Measurements from ENCODE around the gene CDS2.
"Not testable (repeated sequence)": the region's sequence is repeated elsewhere in the genome, so short reads cannot be mapped to it uniquely, and the experiment has no call there.

The CDS2 gene

DNA sequence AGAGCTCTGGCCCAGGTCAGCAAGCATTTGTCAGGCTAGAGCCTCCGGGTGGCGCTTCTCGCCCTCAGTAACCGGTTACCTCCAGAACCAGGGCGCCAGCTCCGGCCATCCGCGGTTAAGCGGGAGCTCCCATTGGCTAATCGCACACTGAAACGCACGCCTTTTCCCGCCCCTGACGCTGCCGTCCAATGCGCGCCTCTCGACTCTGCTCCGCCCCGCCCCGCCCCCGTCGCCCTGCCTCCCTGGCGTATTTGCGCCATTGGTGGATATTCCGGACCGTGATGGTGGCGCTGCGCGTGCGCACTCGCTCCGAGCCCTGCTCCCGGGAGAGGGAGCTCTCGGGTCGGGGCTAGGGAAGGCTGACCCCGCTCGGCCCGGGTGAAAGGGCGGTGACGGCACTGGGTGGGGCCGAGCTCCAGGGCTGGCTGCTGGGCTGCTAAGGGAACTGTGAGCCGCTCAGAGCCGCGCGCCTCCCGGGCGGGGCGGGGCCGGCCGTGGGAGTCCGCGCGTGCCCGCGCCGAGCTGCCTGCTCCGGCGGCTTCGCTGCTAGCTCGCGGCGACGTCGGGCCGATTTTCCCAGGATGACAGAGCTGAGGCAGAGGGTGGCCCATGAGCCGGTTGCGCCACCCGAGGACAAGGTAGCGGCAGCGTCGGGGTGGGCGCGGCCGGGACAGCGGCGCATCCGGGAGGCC, at the start of gene CDS2:
CDS2 (plus strand) TSS at position 497 of the 692 bp plus-strand sequence; CDS start at position 582, 85 bp downstream.
- Mint-ChIP-seq H3K27me3 (no peaks in the 10 kb centered on the region), H3K4me1 (ENCODE audit: low read depth) (peaks cover 47% of the 10 kb centered on the region), H3K9me3 (no peaks in the 10 kb centered on the region), H3K36me3 (ENCODE audit: low read depth) (peaks cover 37% of the 10 kb centered on the region), H3K4me3 (peak within 1 kb of the TSS; percentile 97), H3K27ac (peak within 1 kb of the TSS; percentile 96)
- intact Hi-C loops (cut with micrococcal nuclease), result loop anchor here (1.0 to 5.0 kb wide), 2 partner anchors 46 to 66 kb away; no protein-coding TSS in a partner anchor

DNA sequence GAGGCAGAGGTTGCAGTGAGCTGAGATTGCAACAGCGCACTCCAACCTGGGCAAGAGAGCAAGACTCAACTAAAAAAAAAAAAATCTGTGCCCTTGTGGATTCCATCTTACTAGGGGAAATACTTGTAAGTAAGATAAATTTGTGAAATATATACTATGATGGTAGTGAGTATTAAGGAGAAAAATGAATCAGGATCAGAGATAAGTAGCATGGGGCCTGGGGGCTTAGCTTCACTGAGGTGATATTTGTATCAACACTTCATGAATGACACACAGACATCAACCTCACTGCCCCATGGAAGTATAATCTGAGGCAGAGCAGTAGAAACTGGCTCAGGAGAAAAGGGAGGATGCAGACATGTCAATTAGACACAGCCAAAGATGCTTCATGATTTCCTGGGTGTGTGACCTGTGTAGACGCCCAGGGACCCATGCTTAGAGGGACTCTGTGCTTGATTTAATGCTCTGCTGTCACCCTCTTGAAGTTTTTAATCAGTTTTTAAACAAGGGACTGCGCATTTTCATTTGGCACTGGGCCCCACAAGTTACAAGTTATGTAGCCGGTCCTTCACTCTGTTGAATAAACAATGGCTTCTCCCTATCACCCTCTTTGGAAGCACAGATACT, 48.9 kb upstream of the CDS2 start:
- peak overlapping the region; percentile 42 for H3K4me3 Mint-ChIP-seq
- H3K9me3 Mint-ChIP-seq, result no peaks in the 10 kb centered on the region
- no peaks in the 10 kb centered on the region for H3K27me3 Mint-ChIP-seq
- H3K4me1 Mint-ChIP-seq (ENCODE audit: low read depth), result peaks cover 68% of the 10 kb centered on the region
- peak overlapping the region; percentile 94 for H3K27ac Mint-ChIP-seq
- intact Hi-C loops (cut with micrococcal nuclease), result no loop called here
- no peaks in the 10 kb centered on the region for H3K36me3 Mint-ChIP-seq (ENCODE audit: low read depth)

DNA sequence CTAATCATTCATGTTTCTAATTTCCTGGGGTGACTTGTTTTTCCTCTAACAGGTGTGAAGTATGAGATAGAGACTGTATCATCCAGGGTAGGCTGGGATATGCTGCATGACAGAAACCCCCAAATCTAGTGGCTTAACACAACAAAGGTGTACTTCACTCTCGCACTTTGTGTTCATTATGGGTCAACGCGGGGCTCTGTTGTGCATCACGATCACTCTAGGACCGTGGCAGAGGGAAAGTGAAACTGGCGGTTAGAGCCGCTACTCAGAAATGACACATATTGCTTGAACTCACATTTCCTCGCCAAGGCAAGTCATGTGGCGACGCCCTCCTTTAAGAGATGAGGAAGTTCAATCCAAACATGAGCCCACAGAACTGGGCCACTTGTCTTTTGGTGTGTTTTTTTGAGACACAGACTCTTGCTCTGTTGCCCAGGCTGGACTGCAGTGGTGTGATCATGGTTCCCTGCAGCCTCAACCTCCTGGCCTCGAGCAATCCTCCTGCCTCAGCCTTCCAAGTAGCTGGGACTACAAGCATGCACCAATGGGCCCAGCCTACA, 48.3 kb upstream of the CDS2 start:
- H3K4me3 Mint-ChIP-seq, result peak overlapping the region; percentile 42
- no peaks in the 10 kb centered on the region for H3K27me3 Mint-ChIP-seq
- H3K4me1 Mint-ChIP-seq (ENCODE audit: low read depth), result peaks cover 63% of the 10 kb centered on the region
- intact Hi-C loops (cut with micrococcal nuclease), result no loop called here
- peak overlapping the region; percentile 94 for H3K27ac Mint-ChIP-seq
- H3K9me3 Mint-ChIP-seq, result no peaks in the 10 kb centered on the region
- H3K36me3 Mint-ChIP-seq (ENCODE audit: low read depth), result no peaks in the 10 kb centered on the region

DNA sequence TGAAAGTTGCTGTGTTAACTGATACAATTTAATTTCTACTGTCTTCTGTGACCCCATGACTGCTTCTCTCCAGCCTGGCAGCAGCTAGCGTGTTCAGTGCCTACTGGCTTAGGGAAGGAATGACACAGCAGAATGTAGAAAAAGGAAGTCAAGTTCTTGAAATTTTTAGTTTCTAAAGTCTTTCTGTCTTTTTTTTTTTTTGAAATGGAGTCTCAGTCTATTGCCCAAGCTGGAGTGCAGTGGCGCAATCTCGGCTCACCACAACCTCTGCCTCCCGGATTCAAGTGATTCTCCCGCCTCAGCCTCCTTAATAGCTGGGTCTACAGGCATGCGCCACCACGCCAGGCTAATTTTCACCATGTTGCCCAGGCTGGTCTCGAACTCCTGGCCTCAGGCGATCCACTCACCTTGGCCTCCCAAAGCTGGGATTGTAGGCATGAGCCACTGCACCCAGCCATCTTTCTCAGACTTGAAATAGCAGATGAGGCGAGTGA, 46.4 kb upstream of the CDS2 start:
- H3K4me1 Mint-ChIP-seq (ENCODE audit: low read depth), result peaks cover 66% of the 10 kb centered on the region
- H3K9me3 Mint-ChIP-seq, result no peaks in the 10 kb centered on the region
- H3K4me3 Mint-ChIP-seq, result peak overlapping the region; percentile 44
- H3K36me3 Mint-ChIP-seq (ENCODE audit: low read depth), result no peaks in the 10 kb centered on the region
- intact Hi-C loops (cut with micrococcal nuclease), result loop anchor here (5.0 to 10.0 kb wide), 2 partner anchors 33 to 266 kb away; no protein-coding TSS in a partner anchor
- peak overlapping the region; percentile 94 for H3K27ac Mint-ChIP-seq
- no peaks in the 10 kb centered on the region for H3K27me3 Mint-ChIP-seq

DNA sequence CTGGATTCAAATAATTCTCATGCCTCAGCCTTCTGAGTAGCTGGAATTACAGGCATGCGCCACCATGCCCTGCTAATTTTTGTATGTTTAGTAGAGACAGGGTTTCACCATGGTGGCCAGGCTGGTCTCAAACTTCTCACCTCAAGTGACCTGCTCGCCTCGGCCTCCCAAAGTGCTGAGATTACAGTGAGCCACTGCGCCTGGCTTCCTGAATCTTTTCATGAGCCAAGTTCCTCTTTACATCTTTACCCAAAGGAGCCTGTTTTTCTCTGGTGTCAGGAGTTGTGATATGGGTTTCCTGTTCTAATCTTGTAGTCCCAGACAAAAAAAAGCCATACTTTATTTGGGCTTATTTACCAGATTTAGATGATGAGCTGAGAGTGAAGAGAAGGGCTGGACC, 41.4 kb upstream of the CDS2 start:
- H3K27ac Mint-ChIP-seq, result peak overlapping the region; percentile 98
- no peaks in the 10 kb centered on the region for H3K36me3 Mint-ChIP-seq (ENCODE audit: low read depth)
- peaks cover 65% of the 10 kb centered on the region for H3K4me1 Mint-ChIP-seq (ENCODE audit: low read depth)
- H3K9me3 Mint-ChIP-seq, result no peaks in the 10 kb centered on the region
- H3K4me3 Mint-ChIP-seq, result no peak overlapping the region
- no peaks in the 10 kb centered on the region for H3K27me3 Mint-ChIP-seq
- intact Hi-C loops (cut with micrococcal nuclease), result loop anchor here (10.0 kb wide), 1 partner anchor 271 kb away; no protein-coding TSS in a partner anchor

DNA sequence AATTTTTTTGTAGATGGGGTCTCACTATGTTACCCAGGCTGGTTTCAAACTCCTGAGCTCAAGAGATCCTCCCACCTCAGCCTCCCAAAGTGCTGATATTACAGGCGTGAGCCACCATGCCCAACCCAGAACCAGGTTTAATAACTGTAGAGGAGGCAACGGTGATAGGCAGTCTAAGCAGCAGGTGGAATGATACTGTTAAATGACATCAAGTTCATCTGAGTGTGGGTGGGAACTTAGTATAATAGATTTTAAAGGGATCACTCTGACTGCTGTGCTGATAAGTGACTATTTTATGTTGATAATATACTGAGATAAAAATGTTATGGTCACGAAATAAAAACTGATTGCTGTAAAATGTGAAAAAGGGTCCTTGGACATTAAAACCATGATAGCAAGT, 38.1 kb upstream of the CDS2 start:
- Mint-ChIP-seq H3K27me3 (no peaks in the 10 kb centered on the region), H3K27ac (peak overlapping the region; percentile 96), H3K36me3 (ENCODE audit: low read depth) (peaks cover 7% of the 10 kb centered on the region), H3K4me1 (ENCODE audit: low read depth) (peaks cover 63% of the 10 kb centered on the region), H3K9me3 (no peaks in the 10 kb centered on the region), H3K4me3 (no peak overlapping the region)
- intact Hi-C loops (cut with micrococcal nuclease), result loop anchor here (10.0 kb wide), 1 partner anchor 274 kb away; no protein-coding TSS in a partner anchor

DNA sequence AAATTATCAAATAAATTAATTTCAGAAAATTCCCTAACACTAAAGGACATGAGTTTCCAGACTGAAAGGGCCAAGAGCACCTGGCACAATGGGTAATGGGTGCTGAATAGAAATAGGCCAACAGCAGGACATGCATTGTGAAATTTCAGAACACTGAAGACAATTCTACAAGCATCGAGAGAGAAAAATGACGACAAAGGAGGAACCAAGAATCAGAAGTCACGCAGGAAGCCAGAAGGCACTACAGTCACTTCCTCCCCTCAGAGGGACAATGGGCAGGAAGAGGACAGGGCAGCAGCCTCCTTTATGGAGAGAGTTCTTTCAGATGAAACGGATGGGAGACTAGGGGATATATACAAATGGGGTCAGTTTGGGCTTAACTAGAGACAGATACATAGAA, 36.6 kb upstream of the CDS2 start:
- Mint-ChIP-seq H3K27ac (peak overlapping the region; percentile 96), H3K4me1 (ENCODE audit: low read depth) (peaks cover 58% of the 10 kb centered on the region), H3K4me3 (no peak overlapping the region), H3K36me3 (ENCODE audit: low read depth) (peaks cover 8% of the 10 kb centered on the region), H3K27me3 (no peaks in the 10 kb centered on the region), H3K9me3 (no peaks in the 10 kb centered on the region)
- intact Hi-C loops (cut with micrococcal nuclease), result loop anchor here (5.0 kb wide), 2 partner anchors 33 to 118 kb away; no protein-coding TSS in a partner anchor

DNA sequence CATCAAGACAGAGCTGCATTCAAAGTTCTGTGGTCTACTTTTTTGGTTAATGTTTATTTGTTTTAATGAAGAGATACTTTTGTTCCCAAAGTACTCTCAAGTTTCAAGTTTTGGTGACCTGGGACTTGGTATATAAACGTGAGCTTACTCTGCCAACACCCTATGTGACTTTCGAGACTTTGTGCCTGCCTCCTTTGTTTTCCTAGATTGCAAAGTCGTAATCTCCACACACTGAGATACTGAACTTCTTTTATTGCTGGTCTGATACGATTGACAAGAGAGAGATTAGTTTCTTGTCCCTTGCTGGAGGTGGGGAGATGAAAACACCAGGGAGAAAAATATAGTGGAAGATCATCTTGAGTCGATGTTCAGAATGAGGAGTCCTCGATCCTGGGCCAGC, 34.9 kb upstream of the CDS2 start:
- intact Hi-C loops (cut with micrococcal nuclease), result loop anchor here (5.0 kb wide), 2 partner anchors 35 to 120 kb away; no protein-coding TSS in a partner anchor
- H3K27me3 Mint-ChIP-seq, result no peaks in the 10 kb centered on the region
- H3K27ac Mint-ChIP-seq, result peak overlapping the region; percentile 15
- no peak overlapping the region for H3K4me3 Mint-ChIP-seq
- peaks cover 59% of the 10 kb centered on the region for H3K4me1 Mint-ChIP-seq (ENCODE audit: low read depth)
- no peaks in the 10 kb centered on the region for H3K9me3 Mint-ChIP-seq
- H3K36me3 Mint-ChIP-seq (ENCODE audit: low read depth), result peaks cover 25% of the 10 kb centered on the region

DNA sequence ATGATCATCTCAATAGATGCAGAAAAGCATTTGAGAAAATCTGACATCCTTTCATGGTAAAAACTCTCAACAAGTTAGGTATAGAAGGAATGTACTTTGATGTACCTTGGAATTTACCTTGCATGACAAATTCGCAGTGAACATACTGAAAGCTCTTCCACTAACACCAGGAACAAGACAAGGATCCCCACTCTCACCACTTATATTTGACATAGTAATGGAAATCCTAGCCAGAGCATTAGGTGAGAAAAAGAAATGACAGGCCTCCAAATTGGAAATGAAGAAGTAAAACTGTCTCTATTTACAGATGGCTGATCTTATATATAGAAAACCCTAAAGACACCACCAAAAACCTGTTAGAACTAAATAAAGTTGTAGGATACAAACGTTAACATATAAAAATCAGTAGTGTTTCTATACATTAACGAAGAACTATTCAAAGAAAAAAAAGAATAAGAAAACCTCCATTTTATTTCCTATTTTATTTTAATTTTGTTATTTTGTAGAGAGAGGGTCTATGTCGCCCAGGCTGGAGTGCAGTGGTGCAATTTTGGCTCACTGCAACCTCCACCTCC, 34.0 kb upstream of the CDS2 start:
- Mint-ChIP-seq H3K36me3 (ENCODE audit: low read depth) (peaks cover 35% of the 10 kb centered on the region), H3K27me3 (no peaks in the 10 kb centered on the region), H3K4me1 (ENCODE audit: low read depth) (peaks cover 52% of the 10 kb centered on the region)

DNA sequence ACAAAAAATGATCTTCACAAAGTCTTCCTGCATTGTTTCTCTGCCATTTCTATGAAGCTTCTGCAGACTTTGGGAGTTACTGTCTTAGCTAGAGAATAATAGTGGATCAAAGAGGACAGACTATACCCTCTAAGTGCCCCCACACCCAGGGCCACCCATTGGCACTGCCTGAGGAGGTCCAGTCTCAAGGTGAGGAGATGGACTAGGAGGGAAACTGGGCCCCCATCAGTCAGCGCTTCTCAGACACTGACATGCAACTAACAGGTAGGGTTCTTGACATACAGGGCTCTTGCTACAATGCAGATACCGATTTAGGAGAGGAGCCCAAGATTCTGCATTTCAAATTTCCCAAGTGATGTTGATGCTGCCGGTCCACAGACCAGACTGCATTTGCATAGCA, 31.4 kb upstream of the CDS2 start:
- H3K27me3 Mint-ChIP-seq, result no peaks in the 10 kb centered on the region
- intact Hi-C loops (cut with micrococcal nuclease), result no loop called here
- H3K27ac Mint-ChIP-seq, result peak overlapping the region; percentile 4
- peaks cover 40% of the 10 kb centered on the region for H3K4me1 Mint-ChIP-seq (ENCODE audit: low read depth)
- no peak overlapping the region for H3K4me3 Mint-ChIP-seq
- H3K36me3 Mint-ChIP-seq (ENCODE audit: low read depth), result peaks cover 58% of the 10 kb centered on the region
- no peaks in the 10 kb centered on the region for H3K9me3 Mint-ChIP-seq

More for the DNA sequence above, 34.0 kb upstream of the CDS2 start:
- peak overlapping the region; percentile 15 for H3K27ac Mint-ChIP-seq
- intact Hi-C loops (cut with micrococcal nuclease), result loop anchor here (5.0 kb wide), 2 partner anchors 36 to 121 kb away; no protein-coding TSS in a partner anchor
- no peaks in the 10 kb centered on the region for H3K9me3 Mint-ChIP-seq
- no peak overlapping the region for H3K4me3 Mint-ChIP-seq

DNA sequence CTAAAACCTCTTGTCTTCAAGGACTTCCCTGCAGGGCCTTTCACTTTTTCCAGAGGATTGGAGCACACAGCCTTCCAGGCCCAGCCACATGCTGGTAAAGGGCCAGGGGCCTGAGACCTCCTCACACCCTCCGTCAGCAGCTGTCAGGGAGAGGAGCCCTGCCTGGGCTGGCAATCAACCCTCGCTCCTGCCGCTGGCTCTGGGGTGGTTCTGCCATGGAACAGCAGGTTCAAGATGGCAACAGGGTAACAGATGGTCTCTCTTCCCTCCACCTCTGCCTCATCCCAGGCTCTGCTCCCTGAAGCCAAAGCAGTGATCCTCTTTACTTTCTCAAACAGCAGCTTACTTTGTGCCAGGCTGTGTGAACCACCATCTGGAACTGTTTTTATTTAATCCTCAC, 30.9 kb upstream of the CDS2 start:
- H3K9me3 Mint-ChIP-seq, result no peaks in the 10 kb centered on the region
- intact Hi-C loops (cut with micrococcal nuclease), result no loop called here
- peaks cover 35% of the 10 kb centered on the region for H3K4me1 Mint-ChIP-seq (ENCODE audit: low read depth)
- no peak overlapping the region for H3K4me3 Mint-ChIP-seq
- no peaks in the 10 kb centered on the region for H3K27me3 Mint-ChIP-seq
- peaks cover 62% of the 10 kb centered on the region for H3K36me3 Mint-ChIP-seq (ENCODE audit: low read depth)
- peak overlapping the region; percentile 65 for H3K27ac Mint-ChIP-seq

DNA sequence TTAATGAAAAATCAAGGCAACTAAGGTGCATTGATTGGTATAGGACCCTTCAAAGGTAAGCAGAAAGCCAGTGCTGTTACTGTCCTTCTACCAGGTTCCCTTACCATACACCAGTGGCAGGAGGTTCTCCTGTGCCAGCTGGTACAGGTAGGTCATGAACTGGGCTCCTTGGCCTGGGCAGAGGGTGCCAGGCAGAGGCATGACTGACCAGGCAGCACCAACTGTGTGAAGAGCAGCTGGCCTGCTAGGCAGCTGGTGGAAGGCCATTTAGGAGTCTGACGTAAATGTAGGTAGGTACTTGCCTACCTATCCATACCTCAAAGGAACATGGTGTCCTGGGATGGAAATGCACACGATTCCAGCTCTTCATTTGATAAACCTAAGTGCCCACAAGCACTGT, 30.3 kb upstream of the CDS2 start:
- Mint-ChIP-seq H3K9me3 (no peaks in the 10 kb centered on the region), H3K4me3 (no peak overlapping the region), H3K36me3 (ENCODE audit: low read depth) (peaks cover 67% of the 10 kb centered on the region), H3K4me1 (ENCODE audit: low read depth) (peaks cover 38% of the 10 kb centered on the region), H3K27ac (peak overlapping the region; percentile 65), H3K27me3 (no peaks in the 10 kb centered on the region)
- intact Hi-C loops (cut with micrococcal nuclease), result no loop called here

DNA sequence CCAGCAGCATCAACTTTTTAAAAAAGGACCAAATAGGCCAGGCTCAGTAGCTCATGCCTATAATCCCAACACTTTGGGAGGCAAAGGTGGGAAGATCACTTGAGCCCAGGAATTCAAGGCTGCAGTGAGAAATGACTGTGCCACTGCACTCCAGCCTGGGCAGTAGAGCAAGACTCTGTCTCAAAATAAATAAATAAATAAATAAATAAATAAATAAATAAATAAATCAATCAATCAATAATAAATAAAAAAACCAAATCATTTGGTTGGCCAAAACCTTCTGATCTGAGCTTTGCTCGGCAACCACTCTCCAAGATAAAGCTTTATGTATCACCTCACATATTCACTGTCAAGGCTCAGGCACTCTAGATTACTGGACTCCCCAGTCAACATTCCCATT, 27.8 kb upstream of the CDS2 start:
- H3K27me3 Mint-ChIP-seq; H3K4me3 Mint-ChIP-seq; H3K9me3 Mint-ChIP-seq; intact Hi-C loops (cut with micrococcal nuclease): not testable (repeated sequence)
- H3K27ac Mint-ChIP-seq, result peak overlapping the region; percentile 43
- peaks cover 85% of the 10 kb centered on the region for H3K36me3 Mint-ChIP-seq (ENCODE audit: low read depth)
- peaks cover 35% of the 10 kb centered on the region for H3K4me1 Mint-ChIP-seq (ENCODE audit: low read depth)
